GM18505 (cell line): ENCODE data around the gene ENAH.

ENCODE experiments used
- ATAC-seq: cut with Tn5 transposase; IDR thresholded peaks from one replicate; pipeline ENCODE4 v1.9.1; 2021; ENCODE audit not compliant: unreplicated experiment
- POLR2A ChIP-seq: IDR thresholded peaks from 4 replicates; pipeline ENCODE4 v1.6.1; 2011; ENCODE audit warnings: borderline replicate concordance; ENCODE audit not compliant: insufficient read depth, insufficient read length; ENCODE audit errors: extremely low read depth

The ENAH gene

DNA sequence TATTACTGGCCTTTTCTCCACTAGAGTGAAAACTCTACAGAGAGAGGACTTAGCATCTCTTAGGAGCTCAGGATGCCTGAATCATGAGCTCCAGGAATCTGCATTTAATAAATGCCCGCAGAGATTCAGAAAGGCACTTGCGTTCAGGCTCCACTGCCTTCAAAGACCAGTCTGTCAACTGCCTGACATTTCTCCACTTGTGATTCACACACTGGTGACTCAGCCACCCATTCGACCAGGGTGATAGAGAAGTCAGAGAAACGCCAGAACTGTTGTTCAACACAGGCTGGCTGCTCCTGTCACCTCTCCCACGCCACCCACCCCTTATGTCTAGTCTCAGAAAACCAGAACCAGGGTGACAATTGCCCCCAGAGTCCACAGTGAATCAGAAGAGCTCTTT lies 198.2 kb downstream of the ENAH start:
- TF ChIP-seq POLR2A = no peak
- ATAC-seq = no peak

DNA sequence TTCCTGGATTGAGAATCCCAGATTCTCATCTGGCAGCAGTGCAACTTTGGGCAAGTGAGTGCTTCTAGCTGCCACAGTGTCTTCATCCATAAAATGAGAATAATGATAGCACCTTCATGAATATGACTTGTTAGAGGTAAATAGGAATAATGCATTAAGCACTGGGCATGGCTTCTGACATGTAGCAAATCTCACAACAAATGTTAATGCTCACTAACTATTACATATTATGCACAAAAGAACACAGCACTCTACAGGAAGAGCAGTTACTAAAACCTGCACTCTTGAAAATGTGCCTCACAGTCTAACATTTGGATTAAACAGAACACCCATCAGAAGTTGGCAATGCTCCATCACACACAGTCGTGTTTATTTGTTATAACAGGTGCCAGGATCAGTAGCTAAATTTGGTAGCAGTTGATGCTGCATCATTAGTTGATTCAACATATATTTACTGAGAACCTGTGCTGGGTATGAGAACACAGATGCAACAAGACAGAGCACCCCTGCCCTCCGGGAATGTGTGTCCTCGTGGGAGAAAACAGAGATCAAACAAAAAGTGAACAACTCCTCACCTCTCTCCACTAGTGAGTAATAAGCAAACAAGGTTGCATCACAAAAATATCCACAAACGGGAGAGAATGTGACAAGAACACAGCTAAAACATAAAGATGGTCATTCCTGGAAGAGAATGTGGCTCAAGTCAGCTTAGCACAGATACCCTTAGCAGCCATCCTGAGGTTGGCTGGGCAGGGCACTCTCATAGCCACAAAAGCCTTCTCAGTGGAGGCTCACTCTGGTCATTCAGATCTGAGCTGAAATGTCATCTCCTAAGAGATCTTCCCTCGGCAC lies 198.9 kb downstream of the ENAH start:
- ATAC-seq = no peak
- no peak for TF ChIP-seq POLR2A

DNA sequence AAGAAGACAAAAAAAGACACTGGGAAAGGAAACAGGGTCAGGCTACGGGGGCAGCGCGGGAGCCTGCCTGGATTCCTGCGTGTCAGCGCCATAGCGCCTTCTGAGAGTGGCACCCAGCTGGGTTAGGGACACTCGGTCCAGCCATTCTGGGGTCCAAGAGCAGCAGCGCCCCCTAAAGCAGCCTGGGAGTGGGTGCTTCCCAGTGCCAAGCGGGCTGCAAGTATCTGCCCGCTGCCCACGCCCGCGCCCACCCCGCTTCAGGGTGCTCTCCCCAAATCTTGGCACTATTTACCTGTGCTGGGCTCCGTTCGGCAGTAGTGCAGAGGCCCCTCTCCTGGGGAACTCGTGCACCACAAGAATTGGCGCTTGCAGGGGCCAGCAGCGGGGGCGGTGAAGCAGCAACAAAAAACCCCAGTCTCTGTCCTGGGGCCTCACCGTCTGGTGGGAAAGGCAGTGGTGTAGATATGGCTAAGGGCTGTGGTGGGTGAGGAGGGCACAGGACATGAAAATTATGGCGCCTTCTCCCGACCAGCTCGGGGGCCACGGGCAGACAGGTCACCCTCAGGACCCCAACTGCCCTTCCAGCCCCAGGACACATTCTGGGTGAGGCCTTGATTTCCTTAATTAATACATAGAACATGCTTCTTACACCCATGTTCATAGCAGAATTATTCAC lies 200.9 kb downstream of the ENAH start:
- TF ChIP-seq POLR2A = no peak
- ATAC-seq = no peak

DNA sequence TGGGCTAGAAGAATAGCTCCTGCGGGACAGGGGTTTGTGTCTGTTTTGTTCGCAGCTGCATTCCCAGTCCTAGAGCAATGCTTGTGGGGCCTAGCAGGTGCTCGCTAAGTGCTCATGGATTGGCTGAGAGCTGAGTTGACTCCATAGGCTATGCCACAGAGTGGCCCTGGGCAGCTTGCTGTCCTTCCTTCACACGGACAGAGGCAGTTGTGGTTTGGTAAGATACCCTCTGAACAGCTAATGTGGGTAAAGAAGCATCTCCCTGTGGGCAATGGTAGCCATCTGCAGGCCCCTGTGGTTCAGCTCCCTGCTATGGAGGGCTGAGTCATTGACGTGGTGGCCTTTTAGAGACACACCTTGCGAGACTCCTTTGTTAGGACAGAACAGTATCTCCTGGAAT lies 201.6 kb downstream of the ENAH start:
- no peak for TF ChIP-seq POLR2A
- no peak for ATAC-seq

DNA sequence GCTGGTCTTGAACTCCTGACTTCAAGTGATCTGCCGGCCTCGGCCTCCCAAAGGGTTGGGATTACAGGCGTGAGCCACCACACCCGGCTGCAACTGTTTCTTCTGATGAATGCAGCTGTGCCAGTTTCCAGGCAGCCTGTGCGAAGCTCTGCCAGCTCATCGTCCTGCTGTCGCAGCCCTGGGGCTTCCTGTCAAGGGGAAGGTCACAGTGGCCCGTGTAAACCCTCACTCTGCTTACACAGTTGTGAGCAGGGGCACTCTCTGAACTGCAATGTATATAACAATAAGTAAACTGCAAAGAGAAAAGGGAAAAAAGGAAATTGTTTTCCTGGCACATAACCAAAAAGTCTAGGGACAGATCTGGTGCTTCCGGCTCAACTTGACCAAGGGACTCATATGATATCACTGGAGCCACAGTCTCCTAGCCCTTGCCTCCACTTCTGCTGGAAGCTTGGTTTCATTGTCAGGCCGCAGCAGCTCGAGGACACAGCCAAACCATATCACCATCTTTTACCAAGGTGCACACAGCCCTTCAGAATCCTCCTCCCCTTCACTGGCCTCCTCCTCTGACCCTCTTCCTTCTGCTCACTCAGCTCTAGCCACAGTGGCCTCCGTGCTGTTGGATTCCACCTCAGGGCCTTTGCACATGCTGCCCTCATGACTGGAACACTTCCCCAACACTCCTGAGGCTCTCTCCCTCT lies 202.3 kb downstream of the ENAH start:
- no peak for TF ChIP-seq POLR2A
- no peak for ATAC-seq

GRCh38 chr1:225449774-225450173 lies 203.1 kb downstream of the ENAH start:
- no peak for ATAC-seq
- TF ChIP-seq POLR2A = no peak

- no peak for ATAC-seq
- no peak for TF ChIP-seq POLR2A
Observed at GRCh38 chr1:225449261-225449660, 203.7 kb downstream of the ENAH start.

GRCh38 chr1:225448146-225448805 lies 204.6 kb downstream of the ENAH start:
- ATAC-seq = no peak
- no peak for TF ChIP-seq POLR2A

- no peak for ATAC-seq
- TF ChIP-seq POLR2A = no peak
Observed at GRCh38 chr1:225447650-225448089, 205.3 kb downstream of the ENAH start.

- no peak for TF ChIP-seq POLR2A
- ATAC-seq = no peak
Observed at GRCh38 chr1:225446981-225447615, 205.8 kb downstream of the ENAH start.

DNA sequence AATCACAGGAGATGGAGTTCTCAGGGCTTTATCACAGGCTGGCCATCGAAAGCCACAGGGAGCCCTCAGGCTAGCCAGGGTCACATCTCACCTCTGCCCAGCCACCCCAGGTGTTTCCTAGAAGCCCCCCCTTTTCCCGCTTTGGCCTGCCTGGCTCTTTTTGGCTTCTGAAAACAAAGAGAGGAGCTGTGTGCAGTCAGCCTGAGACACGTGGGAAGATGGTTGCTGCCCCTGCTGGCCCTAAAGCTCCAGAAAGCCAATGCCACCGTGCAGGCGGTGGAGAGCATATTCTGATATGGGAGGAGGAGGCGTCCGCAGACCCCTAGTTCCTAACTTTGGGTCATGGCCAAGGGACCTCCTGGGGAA lies 206.3 kb downstream of the ENAH start:
- no peak for TF ChIP-seq POLR2A
- no peak for ATAC-seq

DNA sequence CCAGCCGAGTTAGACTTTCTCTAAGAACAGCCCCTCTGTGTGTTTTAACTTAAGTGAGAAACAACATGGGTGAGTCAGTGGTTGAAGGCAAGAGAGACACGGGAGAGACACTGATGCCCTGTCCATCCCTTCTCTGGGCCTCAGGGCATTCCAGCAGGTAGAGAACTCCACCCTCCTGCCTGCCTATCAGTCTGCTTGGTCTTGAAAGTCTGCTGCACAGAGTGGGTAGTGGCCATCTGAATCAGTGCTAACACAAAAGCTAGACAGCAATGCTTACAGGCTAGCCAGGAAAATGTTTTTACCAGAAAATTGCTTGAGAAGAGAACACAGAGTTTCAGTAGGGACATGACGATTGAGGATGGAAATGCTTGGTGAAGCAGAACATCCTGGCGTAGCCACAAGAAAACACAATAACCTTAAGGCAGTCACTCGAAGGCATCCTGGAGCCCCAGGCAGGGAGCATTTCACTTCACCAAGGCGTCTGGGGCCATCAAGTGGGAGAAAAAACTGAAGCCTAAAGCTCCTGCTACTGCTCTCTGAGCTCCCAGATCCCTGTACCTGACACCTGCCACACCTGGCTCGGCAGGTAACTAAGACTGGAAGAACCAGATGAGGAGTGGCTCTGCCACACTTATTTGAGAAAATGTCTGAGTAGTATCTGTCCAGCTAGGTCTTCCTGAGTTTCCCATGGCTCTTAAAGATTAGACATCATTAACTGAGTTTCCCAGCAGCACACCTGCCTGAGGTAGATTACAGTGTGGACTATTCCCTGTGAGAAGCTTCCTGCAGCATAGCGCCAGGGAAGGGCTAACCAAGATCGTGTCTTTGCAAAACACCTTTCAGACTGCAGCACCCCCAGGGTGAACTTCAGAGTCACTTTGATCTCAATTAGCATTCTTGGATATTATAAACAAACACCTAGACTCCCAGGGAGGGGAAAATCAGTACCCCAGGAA lies 207.0 kb downstream of the ENAH start:
- TF ChIP-seq POLR2A = no peak
- no peak for ATAC-seq
